Gastroesophageal sphincter (tissue), 4 donors: ENCODE measurements around the gene ZNF326. TPM values are rescaled to one million over a fixed set of nuclear protein-coding genes. Genes with fewer than 3 reads are reported as not detected.

Experiments used
- ATAC-seq: fragments of 150-250 bp; one replicate; pipeline ENCODE4 v1.9.1; 2016; ENCODE audit warnings: mild to moderate bottlenecking, moderate library complexity
- H3K27ac ChIP-seq, 4 donors: fragments of 200-600 bp; sonication (generic) in 3 of 4; 1 replicate in 3 of 4; 2 replicates in 1 of 4; pipeline ENCODE4 v1.5.1; 2016 to 2019
- H3K27me3 ChIP-seq: fragments of 200-600 bp; sonication (generic); one replicate; pipeline ENCODE4 v1.5.1; 2019
- H3K36me3 ChIP-seq, 2 donors: fragments of 200-600 bp; sonication (generic); one replicate each; pipeline ENCODE4 v1.5.1; 2019; ENCODE audit warnings: control low read depth in 1 of 2
- H3K4me1 ChIP-seq, 3 donors: fragments of 200-600 bp; sonication (generic); 1 replicate in 2 of 3; 2 replicates in 1 of 3; pipeline ENCODE4 v1.5.1; 2016 to 2019; ENCODE audit warnings: control low read depth in 2 of 3
- H3K4me3 ChIP-seq, 2 donors: fragments of 200-600 bp; sonication (generic); one replicate each; pipeline ENCODE4 v1.5.1; 2019; ENCODE audit warnings: mild to moderate bottlenecking in 1 of 2, moderate library complexity in 1 of 2
- H3K9me3 ChIP-seq, 3 donors: fragments of 200-600 bp; sonication (generic); one replicate each; pipeline ENCODE4 v1.5.1; 2017 to 2019; ENCODE audit warnings: control low read depth in 2 of 3
- CTCF ChIP-seq, 4 experiments: fragments of 200-600 bp in 2 of 4; fragments of 450-650 bp in 2 of 4; sonication (generic) in 1 of 4; IDR thresholded peaks; one replicate each; pipeline ENCODE4 v1.5.1; 2017 to 2019; ENCODE audit warnings: antibody characterized with exemption in 4 of 4, mild to moderate bottlenecking in 2 of 4, moderate library complexity in 2 of 4
- EP300 ChIP-seq: sonication (generic); formaldehyde crosslinking; IDR thresholded peaks from one replicate; pipeline ENCODE4 v1.6.1; 2017; ENCODE audit warnings: antibody characterized with exemption, mild to moderate bottlenecking
- POLR2A ChIP-seq, 2 donors: fragments of 450-650 bp; IDR thresholded peaks; one replicate each; pipeline ENCODE4 v1.6.1; 2017; ENCODE audit warnings: antibody characterized with exemption in 2 of 2, mild to moderate bottlenecking in 2 of 2, moderate library complexity in 1 of 2
- POLR2AphosphoS5 ChIP-seq: sonication (generic); formaldehyde crosslinking; IDR thresholded peaks from one replicate; pipeline ENCODE4 v1.6.1; 2017; ENCODE audit warnings: antibody characterized with exemption
- WGBS, 2 donors: methylation state at CpG; one replicate each; pipeline ENCODE4 v1.1.5; 2018; ENCODE audit warnings: low coverage in 1 of 2; 5-methylcytosine and 5-hydroxymethylcytosine counted together
- small RNA-seq, 4 donors: library from RNA; depleted of rRNA; stranded (forward); fragments of <200 nt; gene quantifications; one replicate each; pipeline ENCODE3, GENCODE V24; 2016
- total RNA-seq, 4 donors: library from RNA; depleted of rRNA; stranded (reverse); fragments of >200 nt; gene quantifications; one replicate each; pipeline ENCODE4 v1.1.0, GENCODE V29; 2016

Gene ZNF326
- total RNA-seq, 4 donors from 2014 or later = 8.2 to 22.7 (median 14.1) TPM

- ATAC-seq = no peak
- no peak overlapping the region for H3K4me3 ChIP-seq
- H3K4me1 ChIP-seq = no peaks in the 10 kb centered on the region
- H3K27me3 ChIP-seq = peaks cover 12% of the 10 kb centered on the region
- H3K27ac ChIP-seq = no peak overlapping the region
- 83 to 84% methylated on average over 7 of the region's 7 CpGs for WGBS, 2 donors
- no peak for TF ChIP-seq POLR2AphosphoS5
- no peak for TF ChIP-seq EP300
- TF ChIP-seq POLR2A (IDR thresholded peaks at IDR 0.05) = no peak
- no peak for TF ChIP-seq CTCF (IDR thresholded peaks at IDR 0.05)
- no peaks in the 10 kb centered on the region for H3K9me3 ChIP-seq
- H3K36me3 ChIP-seq = no peaks in the 10 kb centered on the region
Observed at GRCh38 chr1:90083995-90084394, 89.1 kb downstream of the ZNF326 start.

Small RNAs within 50 kb of the gene (small RNA-seq; reads per million reads assigned to genes)
- gene RN7SKP272 = 0 reads per million in 4 donors

Other genes starting within 250 kb of the ZNF326 start
- gene LRRC8D, start 174.1 kb upstream of the ZNF326 start, total RNA-seq = 1 to 10 TPM; 4.7 to 8.5 (median 6.5) TPM